Stimulated activated CD4-positive, alpha-beta T cell treated with anti-CD3 and anti-CD28 coated beads, Interleukin-1b, Interleukin-23, amount 100 ng/mL, for 1 hour (primary cell): ENCODE results near the gene SALL4.
"Not testable (repeated sequence)": the region's sequence is repeated elsewhere in the genome, so short reads cannot be mapped to it uniquely, and the experiment has no call there.

Experiments
- DNase-seq, 2 donors: peaks; one replicate each; pipeline ENCODE4 v3.0.0-alpha.2; 2020; ENCODE audit warnings: low read depth in 2 of 2

The SALL4 gene

DNA sequence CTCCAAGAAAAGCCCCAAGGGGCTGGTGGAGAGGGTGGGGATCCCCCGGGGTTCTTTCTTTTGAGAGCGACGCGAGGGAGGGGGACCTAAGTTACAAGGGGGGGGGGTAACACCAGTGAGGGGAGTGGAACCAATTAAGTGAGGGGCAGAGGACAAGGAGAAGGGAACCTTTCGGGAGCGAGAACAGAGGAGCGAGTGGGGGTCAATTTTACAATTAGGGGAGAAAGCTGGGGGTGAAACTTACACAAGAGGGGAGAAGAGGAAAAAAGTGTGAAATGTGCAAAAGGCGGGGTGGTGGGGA, 548 bp downstream of the SALL4 start:
- DNase-seq = no peak

DNA sequence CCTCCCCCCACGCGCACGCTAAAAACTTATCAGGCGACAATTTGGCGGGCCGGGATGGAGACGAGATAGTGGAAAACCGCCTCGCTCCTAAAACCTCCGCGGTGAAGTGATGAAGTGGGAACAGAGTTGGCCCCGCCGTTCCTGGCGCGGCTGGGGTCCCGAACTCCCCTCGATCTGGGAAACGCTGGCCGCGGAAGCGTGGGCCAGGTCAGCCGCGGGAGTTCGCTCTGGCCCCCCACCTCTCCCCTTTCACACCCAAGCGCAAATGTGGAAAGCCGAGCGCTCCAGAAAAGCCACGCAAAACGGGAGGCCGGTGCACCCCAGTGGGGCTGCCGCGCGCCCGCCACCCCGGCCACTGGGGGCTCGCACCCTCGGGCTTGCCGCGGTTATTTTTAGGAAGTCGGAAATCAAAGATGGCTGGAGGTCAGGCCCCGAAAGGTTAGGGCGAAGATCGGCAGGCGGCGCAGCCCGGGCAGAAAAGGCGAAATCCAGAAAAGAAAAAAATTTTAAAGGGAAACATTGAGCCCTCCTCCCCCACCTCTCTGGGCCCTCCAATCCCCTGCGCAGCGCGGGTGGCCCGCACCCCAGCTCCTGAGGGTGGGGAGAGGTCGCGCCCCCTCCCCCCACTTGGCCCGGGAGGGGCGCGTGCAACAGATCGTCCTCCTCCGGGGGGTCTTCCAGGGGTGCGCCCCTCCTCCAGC, 1.0 kb downstream of the SALL4 start:
- DNase-seq = no peak

DNA sequence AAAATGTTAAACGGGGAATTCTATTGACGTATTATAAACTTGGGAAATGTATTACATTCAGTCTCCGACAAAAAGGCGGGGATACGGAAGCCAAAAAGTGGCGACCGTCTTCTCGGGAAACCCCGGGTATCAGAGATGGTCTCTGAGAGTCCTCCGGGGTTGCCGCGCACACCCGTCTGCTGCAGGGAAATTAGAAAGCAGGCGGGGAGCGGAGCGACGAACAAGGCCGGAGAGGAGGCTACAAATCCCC, 1.5 kb downstream of the SALL4 start:
- no peak for DNase-seq

DNA sequence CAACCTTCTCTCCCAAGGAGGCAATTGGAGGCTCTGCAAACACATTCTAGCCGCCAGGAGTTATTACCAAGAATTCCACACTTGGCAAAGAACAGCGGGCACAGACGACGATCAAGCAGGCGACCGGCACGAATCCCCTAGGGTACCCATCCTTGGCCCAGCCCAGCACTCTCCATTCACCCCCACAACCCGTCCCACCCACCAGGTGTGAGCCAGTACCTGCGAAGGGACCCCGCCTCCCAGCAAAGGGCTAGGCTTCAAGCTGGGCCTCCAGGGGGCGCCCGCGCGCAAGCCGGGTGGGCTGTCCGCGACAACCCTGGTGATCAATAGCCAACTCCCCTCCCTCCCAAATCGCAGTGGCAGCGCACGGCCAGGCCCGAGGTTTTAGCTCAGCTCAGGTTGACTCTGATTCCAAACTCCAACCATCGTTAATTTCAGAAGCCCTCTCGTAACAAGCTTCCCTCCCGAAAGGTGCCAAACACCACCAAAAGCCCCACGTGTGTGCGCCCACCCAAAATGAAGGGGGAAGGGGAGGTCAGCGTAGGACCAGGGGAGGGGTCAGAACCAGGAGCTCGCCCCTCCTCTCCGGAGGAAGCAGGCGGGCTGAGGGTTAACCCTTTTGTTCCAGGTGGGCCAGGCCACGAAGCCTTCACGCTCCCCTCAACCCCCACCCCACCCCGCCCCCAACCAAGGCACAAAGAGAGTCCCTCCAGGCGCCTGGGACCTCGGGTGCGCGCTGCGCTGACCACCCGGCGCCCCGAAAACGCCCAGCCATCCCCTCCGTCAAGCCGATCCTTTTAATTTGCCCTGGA, 2.1 kb downstream of the SALL4 start:
- DNase-seq = peak in 1 of 2 donors; percentile 37

DNA sequence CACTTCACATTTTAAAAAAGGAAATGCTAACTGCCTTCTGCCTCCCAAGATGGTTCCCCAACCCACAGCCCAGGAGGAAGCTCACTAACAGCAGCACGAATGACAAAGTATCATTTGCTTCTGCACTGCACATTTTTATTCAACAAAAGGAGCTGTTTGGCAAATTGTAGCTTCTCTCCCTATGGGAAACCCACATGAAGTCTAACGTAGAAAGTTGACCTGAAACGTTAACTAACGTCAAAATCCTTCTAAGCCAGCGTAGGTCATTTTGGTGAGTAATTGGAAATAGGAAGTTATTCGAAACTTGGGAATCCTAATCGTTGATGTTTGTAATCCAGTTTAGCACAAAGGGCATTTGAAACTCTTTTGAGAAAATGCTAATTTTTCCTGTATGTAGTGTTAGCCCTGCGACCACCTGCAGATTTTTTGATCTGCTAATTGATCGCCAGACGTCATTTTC, 2.9 kb downstream of the SALL4 start:
- no peak for DNase-seq

DNA sequence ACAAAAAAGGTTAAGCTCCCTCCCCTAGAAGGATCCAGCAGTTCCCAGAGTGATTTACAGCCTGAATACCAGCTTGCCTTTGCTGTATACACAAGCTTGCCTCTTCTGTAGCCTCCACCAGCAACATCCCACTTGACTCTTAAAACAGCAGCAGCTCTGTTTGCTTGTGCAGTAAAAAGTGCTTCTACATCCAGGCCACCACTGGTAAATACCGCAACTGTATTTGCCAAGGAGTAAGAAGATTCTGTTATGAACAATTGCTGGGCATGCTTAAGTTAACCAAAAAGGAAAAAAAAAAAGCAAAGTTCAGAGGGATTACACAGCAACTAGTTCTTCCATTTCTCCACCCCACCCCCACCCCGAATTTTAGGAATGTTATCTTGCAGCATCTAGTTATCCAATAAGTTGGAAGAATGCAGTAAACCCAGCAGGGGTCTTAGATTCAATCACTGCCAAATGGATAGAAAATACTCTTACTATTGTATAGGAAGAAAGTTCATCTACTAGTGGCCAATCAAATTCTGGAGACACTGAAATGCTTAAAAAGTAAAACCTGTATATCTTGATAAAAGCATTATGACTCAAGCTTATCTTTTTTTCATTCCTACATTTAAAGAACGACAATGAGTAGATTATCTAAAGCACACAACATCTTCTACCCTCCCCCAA, 4.8 kb downstream of the SALL4 start:
- no peak for DNase-seq

DNA sequence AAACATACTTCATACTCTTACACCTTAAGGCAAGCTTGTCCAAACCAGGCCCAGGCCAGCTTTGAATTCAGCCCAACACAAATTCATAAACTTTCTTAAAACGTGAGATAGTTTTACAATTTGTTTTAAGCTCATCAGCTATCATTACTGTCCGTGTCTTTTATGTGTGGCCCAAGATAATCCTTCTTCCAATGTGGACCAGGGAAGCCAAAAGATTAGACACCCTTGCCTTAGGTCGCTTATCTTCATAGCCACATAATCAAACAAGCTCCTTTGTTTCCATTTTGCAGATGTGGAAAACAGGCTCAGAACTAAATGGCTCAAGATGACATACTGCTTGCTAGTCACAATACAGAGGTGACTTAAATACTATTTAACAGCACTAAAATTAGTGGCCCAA, 6.0 kb downstream of the SALL4 start:
- no peak for DNase-seq

DNA sequence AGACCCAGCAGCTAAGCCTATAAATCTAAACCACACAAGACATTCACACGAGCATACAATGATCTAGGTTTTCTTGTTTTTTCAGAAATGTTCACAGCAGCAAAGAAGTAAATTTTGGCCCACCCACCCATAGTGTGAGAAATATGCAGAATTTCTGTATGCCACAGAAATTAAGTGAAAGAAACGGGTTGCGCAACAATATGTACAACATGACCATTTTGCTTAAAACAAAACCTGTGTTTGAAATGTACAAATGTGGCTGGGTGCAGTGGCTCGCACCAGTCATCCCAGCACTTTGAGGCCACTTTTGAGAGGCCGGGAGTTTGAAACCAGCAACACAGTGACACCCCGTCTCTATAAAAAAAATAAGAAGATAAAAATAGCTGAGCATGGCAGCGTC, 9.4 kb downstream of the SALL4 start:
- no peak for DNase-seq

DNA sequence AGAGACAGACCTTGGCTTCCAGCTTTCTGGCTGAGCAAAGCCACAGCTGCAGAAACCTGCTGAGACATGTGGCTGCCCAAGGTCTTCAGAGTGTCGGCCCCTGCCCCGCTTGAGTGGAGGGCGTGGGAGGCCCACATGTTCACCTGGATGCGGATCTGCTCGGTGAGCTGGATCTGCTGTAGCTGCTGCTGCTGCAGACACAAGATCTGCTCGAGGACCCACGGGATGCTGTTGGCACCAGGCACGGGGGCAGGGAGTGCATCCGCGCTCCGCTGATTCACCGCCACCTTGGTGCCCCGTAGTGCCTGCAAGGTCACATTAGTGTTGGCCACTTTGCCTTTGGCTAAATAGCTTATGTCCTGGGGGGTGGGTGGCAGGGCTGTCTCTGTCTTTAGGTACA, 10.7 kb downstream of the SALL4 start:
- DNase-seq = no peak

DNA sequence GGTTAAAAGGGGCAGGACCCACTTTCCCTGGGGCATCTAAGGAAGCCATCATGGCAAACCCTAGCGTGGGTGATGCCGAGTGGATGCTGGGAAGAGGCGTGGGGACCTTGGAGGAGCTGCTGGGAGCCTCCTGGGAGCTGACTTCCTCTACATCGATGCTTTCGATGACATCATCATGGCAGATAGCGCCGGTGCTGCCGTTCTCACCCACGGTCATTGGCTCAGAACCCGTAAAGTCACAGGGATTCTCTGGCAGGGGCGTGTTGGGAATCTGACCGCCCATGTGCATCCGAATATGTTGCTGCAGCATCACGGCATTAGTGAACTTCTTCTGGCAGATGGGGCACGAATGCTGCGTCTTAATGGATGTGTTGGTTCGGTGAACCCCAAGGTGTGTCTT, 12.1 kb downstream of the SALL4 start:
- no peak for DNase-seq

DNA sequence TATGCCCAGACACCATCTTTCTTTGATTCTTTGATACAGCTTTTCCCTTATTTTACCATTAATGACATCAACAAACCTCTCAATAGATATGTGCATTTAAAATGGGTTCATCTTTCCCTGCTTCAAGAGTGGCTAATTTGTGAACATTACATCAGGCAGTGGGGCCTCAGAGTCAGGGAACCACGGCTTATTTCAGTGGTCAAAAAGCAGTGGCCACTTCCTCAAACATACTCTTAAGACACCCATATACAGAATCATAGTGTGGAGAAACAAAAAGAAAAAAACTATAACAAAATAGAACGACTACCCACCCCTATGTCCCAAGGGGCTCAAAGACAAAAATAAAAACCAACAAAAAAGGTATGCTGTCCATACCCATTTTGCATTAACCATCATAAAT, 12.9 kb downstream of the SALL4 start:
- DNase-seq = no peak

DNA sequence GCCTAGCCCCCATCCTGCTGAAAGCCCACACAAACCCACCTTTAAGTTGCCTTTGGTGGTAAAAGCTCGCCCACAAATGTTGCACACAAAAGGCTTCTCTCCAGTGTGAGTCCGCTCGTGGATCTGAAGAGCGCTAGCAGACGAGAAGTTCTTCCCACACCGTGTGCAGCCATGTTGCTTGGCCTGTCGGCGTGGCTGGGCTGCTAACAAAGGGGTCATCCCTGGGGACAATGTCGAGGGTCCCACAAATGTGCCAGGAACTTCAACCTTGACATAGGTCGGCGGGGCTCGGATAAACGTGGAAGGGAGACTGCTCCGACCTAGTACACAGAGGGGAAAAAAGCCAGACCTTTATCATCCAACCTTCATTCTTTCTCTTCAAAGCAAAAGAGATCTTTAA, 13.5 kb downstream of the SALL4 start:
- DNase-seq = no peak

DNA sequence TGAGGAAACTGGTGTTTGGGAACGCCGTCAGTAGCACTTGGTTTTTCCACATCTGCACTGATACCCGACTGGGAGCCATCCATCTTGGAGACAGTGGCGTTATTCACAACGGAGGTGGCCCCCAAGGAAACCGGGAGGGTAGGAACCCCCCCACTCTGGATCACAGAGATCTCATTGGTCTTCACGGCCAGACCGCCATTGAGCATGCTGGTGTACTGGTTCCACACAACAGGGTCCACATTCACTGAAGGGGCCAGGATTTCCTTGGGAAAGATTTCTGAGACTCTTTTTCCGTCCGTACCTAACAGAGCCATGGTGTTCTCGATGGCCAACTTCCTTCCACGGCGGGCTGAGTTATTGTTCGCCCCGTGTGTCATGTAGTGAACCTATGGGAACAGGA, 18.0 kb downstream of the SALL4 start:
- no peak for DNase-seq

DNA sequence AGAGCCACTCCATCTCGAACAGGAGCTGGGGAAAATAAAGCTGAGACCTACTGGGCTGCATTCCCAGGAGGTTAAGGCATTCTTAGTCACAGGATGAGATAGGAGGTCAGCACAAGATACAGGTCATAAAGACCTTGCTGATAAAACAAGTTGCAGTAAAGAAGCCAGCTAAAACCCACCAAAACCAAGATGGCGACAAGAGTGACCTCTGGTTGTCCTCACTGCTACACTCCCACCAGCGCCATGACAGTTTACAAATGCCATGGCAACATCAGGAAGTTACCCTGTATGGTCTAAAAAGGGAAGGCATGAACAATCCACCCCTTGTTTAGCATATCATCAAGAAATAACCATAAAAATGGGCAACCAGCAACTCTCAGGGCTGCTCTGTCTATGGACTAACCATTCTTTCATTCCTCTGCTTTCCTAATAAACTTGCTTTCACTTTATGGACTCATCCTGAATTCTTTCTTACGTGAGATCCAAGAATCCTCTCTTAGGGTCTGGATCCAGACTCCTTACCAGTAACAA, 24.0 kb downstream of the SALL4 start:
- DNase-seq = not testable (repeated sequence)

DNA sequence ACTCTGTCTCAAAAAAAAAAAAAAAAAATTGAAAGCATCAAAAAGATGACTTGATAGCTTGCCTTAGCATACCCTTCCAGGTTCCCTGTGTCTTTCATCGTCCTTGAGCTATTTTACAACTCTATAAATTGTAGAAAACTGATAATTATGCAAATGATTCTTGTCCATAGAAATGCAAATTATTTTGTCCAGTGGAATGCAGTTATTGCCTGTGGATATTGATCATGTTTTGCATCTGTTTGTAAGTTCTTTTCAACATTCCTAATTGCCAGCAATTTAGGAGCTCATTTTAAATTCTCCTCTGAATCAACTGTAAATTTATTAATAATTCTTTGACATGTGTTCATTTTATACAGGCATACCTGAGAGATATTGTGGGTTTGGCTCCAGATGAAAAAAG, 27.1 kb downstream of the SALL4 start:
- no peak for DNase-seq

DNA sequence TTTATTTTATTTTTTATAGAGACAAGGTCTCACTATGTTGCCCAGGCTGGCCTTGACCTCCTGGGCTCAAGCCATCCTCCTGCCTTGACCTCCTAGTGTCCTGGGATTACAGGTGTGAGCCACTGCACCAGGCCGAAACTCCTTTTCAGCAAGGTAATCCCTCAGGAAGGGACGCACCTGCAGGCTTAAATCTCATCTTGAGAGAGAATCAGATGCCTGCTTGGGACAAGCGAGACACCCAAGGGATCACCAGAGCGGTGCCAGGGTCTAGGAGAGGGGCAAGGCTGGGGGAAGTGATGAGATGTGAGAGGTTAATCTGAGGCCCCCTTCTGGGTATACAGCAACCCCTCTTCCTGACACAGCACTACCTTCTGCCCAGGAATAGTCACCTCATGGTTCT, 30.1 kb downstream of the SALL4 start:
- DNase-seq = no peak

DNA sequence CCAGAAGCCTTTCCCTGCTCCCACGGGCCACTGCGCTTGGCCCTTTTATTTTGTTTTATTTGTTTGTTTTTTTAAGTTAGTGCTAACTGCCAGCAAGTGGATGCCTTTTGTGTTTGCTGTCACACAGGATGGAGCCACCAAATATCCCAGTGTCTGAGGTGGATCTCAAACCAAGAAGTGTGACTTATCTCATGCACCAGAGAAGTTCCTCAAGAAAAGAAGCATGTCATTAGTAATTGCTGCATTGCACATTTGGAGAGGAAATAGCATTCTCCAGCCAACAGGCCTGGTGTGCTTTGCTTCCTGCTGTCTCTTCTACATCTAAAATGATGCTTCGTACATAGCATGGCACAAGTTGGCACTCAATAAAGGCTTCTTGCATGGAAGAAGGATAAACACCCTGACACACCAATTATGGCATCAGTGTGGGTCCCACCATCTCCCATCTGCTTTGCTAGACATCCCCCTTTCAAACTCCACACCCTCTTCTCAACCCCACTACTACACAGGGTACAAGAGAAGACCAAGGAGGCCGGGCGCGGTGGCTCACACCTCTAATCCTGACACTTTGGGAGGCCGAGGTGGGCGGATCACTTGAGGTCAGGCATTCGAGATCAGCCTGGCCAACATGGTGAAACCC, 32.2 kb downstream of the SALL4 start:
- DNase-seq = no peak

DNA sequence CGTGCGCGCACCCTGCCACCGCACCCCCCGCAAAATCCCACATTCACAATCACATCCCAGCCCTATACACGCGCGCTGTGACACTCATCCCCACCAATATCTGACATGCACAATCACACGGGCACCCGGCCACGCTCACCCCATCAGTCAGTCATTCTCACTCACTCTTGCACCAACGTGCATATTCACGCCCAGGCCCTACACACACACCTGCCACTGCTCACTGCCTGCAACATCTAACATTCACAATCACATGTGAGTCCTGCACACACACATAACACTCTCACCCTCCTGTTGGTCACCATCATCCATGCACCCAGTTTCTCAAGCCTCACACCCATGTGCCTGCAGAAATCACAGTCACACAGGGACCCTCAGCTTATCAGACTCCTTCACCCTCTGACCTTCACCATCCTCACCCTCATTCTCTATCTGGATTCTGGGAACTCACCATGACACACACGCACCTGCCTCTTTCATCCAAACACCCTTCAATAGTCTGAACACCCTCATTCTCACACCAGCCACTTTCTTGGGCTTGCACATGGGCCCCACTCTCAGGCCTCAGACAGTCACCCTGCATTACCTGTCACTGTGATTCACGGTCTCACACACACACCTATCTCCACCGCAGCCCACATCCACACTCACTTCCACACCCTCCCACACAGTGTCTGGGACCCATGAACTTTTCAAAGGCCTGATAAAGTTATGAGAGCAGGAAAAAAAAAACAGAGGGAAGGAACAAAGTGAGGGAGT, 33.4 kb downstream of the SALL4 start:
- no peak for DNase-seq

DNA sequence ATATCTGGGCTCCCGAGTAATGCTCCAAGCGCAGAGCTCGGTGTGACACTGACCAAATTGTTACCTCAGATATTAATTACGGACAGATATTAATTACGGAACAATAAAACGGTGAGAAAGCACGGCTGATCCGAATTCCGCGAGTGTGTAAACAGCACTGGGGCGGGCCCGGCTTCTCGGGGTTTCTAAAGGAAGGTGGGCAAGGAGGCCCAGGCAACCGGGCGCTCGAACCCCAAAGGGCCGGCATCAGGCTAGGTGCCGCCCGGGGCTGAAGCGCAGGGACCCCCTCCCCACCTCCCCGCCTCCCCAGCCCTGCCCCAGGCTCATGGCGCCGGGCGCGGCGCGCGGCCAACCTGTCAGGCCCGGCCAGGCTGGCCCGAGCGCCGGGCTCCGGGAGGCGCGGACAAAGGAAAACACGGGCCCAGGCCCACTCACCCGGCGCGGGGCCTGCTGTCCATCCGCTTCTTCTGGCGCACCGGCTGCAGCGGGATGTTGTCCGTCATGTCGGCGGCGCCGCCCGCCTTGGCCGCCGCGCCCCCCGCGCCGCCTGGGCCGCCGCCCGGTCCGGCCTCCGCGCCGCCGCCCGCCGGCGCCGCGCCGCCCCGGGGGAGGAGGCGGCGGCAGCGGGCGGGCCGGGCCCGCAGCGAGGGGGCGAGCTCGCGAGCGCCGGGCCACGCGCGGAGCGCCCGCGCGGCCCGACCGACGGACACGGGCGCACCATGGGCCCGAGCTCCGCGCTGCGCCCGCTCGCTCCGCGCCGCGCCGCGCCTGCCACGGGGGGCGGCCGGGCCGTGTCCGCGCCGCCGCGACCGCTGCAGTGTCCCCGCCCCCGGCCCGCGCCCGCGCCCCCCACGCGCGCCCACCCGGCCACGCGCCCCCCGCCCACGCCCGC, 34.2 kb downstream of the SALL4 start, which contains the start of gene ATP9A:
Gene ATP9A, minus strand, starts transcription at position 524 of the 892 bp plus-strand sequence. Its CDS starts 21 bp downstream, at position 503.
- DNase-seq = no peak

DNA sequence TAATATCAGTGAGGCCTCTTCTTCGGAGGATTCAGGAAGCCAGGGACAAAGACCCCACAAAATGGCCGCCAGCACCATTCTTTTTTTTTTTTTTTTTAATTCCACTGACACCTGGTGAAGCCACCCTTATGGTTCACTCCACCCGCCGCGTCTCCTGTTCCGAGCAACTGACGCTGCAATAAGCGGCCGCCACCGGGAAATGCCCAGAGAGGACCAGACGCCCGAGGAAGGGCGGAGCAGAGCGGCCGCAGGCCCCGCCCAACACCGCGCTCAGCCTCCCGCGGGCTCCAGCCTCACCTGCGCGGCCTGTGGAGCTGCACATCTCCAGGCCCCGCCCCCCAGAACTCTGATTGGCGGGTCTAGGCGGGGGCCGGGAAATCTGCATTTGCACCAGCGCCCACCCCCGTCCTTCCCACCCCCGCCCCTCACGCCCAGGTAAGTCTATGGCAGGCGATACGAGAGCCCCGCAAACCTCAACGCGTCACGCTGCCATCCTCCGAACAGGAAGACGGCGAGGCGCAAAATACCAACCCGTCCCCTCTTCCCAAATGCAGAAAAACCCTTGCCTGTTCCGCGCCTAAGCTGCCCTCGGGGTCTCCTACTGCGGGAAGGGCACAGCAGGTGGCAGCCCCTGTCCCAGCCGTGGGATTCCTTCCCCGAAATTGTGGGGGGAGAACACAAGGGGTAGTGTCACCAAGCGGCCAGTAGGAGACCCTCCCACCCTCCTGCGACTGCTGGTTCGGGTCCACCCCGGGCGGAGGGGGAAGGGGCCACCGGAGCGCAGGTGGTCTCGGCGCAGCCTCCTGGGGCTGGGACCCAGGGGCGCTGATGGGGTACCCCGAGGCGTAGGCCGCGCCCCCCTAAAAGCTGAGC, 35.1 kb downstream of the SALL4 start:
- DNase-seq = peak in 1 of 2 donors; percentile 5
